ENCODE measurements around the gene DESI2.

Gene DESI2

GRCh38 chr1:244636488-244637259 lies 16.3 kb upstream of the DESI2 start:
- H3K27me3 ChIP-seq = peaks cover 16% of the 10 kb centered on the region
- no peak overlapping the region for H3K27ac ChIP-seq
- no peaks in the 10 kb centered on the region for H3K9me3 ChIP-seq
- no peaks in the 10 kb centered on the region for H3K4me1 ChIP-seq (ENCODE audit: control insufficient read depth in 1 of 2, insufficient read depth in 1 of 2, low read depth in 1 of 2, low read length in 1 of 2)
- H3K36me3 ChIP-seq = no peaks in the 10 kb centered on the region
- H3K4me3 ChIP-seq (ENCODE audit: low read depth in 1 of 2, low read length in 1 of 2) = no peak overlapping the region
- no peak for TF ChIP-seq CTCF (IDR thresholded peaks at IDR 0.05)

GRCh38 chr1:244639561-244639960 lies 13.4 kb upstream of the DESI2 start:
- Histone ChIP-seq H3K4me3 (ENCODE audit: low read depth in 1 of 2, low read length in 1 of 2) (no peak overlapping the region), H3K36me3 (no peaks in the 10 kb centered on the region), H3K9me3 (no peaks in the 10 kb centered on the region), H3K27ac (no peak overlapping the region), H3K27me3 (peaks cover 16% of the 10 kb centered on the region), H3K4me1 (ENCODE audit: control insufficient read depth in 1 of 2, insufficient read depth in 1 of 2, low read depth in 1 of 2, low read length in 1 of 2) (no peaks in the 10 kb centered on the region)
- TF ChIP-seq CTCF (IDR thresholded peaks at IDR 0.05) = no peak

- Histone ChIP-seq H3K4me3 (ENCODE audit: low read depth in 1 of 2, low read length in 1 of 2) (no peak overlapping the region), H3K27me3 (peaks cover 16% of the 10 kb centered on the region), H3K4me1 (ENCODE audit: control insufficient read depth in 1 of 2, insufficient read depth in 1 of 2, low read depth in 1 of 2, low read length in 1 of 2) (no peaks in the 10 kb centered on the region), H3K27ac (no peak overlapping the region), H3K36me3 (no peaks in the 10 kb centered on the region), H3K9me3 (no peaks in the 10 kb centered on the region)
- TF ChIP-seq CTCF (IDR thresholded peaks at IDR 0.05) = no peak
Measured at GRCh38 chr1:244640917-244641316, 12.0 kb upstream of the DESI2 start.

- no peak for TF ChIP-seq CTCF (IDR thresholded peaks at IDR 0.05)
- H3K4me1 ChIP-seq (ENCODE audit: control insufficient read depth in 1 of 2, insufficient read depth in 1 of 2, low read depth in 1 of 2, low read length in 1 of 2) = no peaks in the 10 kb centered on the region
- H3K36me3 ChIP-seq = no peaks in the 10 kb centered on the region
- no peak overlapping the region for H3K4me3 ChIP-seq (ENCODE audit: low read depth in 1 of 2, low read length in 1 of 2)
- peaks cover 16% of the 10 kb centered on the region for H3K27me3 ChIP-seq
- no peaks in the 10 kb centered on the region for H3K9me3 ChIP-seq
- H3K27ac ChIP-seq = no peak overlapping the region
Measured at GRCh38 chr1:244642526-244642925, 10.4 kb upstream of the DESI2 start.

GRCh38 chr1:244642988-244643387 lies 9.9 kb upstream of the DESI2 start:
- H3K36me3 ChIP-seq = no peaks in the 10 kb centered on the region
- no peaks in the 10 kb centered on the region for H3K9me3 ChIP-seq
- H3K4me1 ChIP-seq (ENCODE audit: control insufficient read depth in 1 of 2, insufficient read depth in 1 of 2, low read depth in 1 of 2, low read length in 1 of 2) = no peaks in the 10 kb centered on the region
- no peak overlapping the region for H3K4me3 ChIP-seq (ENCODE audit: low read depth in 1 of 2, low read length in 1 of 2)
- peaks cover 16% of the 10 kb centered on the region for H3K27me3 ChIP-seq
- TF ChIP-seq CTCF (IDR thresholded peaks at IDR 0.05) = no peak
- H3K27ac ChIP-seq = no peak overlapping the region
